Stimulated activated CD8-positive, alpha-beta memory T cell treated with anti-CD3 and anti-CD28 coated beads, Interleukin-4, amount 100 ng/mL, for 1 hour (primary cell): Measurements from ENCODE around the gene NTN4.
"Not testable (repeated sequence)": the region's sequence is repeated elsewhere in the genome, so short reads cannot be mapped to it uniquely, and the experiment has no call there.

Experiments
- DNase-seq, 2 donors: peaks; one replicate each; pipeline ENCODE4 v3.0.0-alpha.2; 2020; ENCODE audit warnings: low read depth in 2 of 2, low spot score in 1 of 2

The NTN4 gene

GRCh38 chr12:95715177-95715576 lies 75.4 kb downstream of the NTN4 start:
- no peak for DNase-seq

GRCh38 chr12:95712269-95712668 lies 78.3 kb downstream of the NTN4 start:
- DNase-seq = no peak

GRCh38 chr12:95710386-95710785 lies 80.2 kb downstream of the NTN4 start:
- DNase-seq = no peak

- no peak for DNase-seq
Observed at GRCh38 chr12:95709152-95709551, 81.4 kb downstream of the NTN4 start.

GRCh38 chr12:95705143-95705542 lies 85.4 kb downstream of the NTN4 start:
- DNase-seq = no peak

GRCh38 chr12:95703986-95704385 lies 86.6 kb downstream of the NTN4 start:
- DNase-seq = no peak

- DNase-seq = no peak
Observed at GRCh38 chr12:95701722-95702418, 88.7 kb downstream of the NTN4 start.

GRCh38 chr12:95701275-95701674 lies 89.3 kb downstream of the NTN4 start:
- no peak for DNase-seq

GRCh38 chr12:95700316-95700785 lies 90.2 kb downstream of the NTN4 start:
- DNase-seq = no peak

GRCh38 chr12:95699579-95699978 lies 91.0 kb downstream of the NTN4 start:
- DNase-seq = no peak

GRCh38 chr12:95694136-95694535 lies 96.4 kb downstream of the NTN4 start:
- no peak for DNase-seq

- no peak for DNase-seq
Observed at GRCh38 chr12:95693689-95694088, 96.9 kb downstream of the NTN4 start.

GRCh38 chr12:95690861-95691635 lies 99.5 kb downstream of the NTN4 start:
- no peak for DNase-seq

GRCh38 chr12:95687937-95688336 lies 102.6 kb downstream of the NTN4 start:
- DNase-seq = no peak

GRCh38 chr12:95683418-95683817 lies 107.1 kb downstream of the NTN4 start:
- DNase-seq = no peak

- no peak for DNase-seq
Observed at GRCh38 chr12:95681210-95681765, 109.3 kb downstream of the NTN4 start.

- no peak for DNase-seq
Observed at GRCh38 chr12:95678684-95679083, 111.9 kb downstream of the NTN4 start.

GRCh38 chr12:95677782-95678181 lies 112.8 kb downstream of the NTN4 start:
- not testable (repeated sequence) for DNase-seq

- no peak for DNase-seq
Observed at GRCh38 chr12:95674631-95675030, 115.9 kb downstream of the NTN4 start.

GRCh38 chr12:95674163-95674562 lies 116.4 kb downstream of the NTN4 start:
- DNase-seq = no peak

- no peak for DNase-seq
Observed at GRCh38 chr12:95673576-95673975, 117.0 kb downstream of the NTN4 start.

- no peak for DNase-seq
Observed at GRCh38 chr12:95672166-95672565, 118.4 kb downstream of the NTN4 start.
